Measurements from ENCODE around the gene ATP2B2.
A peak's percentile ranks its signal among the peaks of the same experiment; 100 is the strongest.

The ATP2B2 gene

GRCh38 chr3:10438902-10439610 is 66.3 kb downstream of the ATP2B2 start:
- H3K4me3 ChIP-seq (ENCODE audit: low read depth, low read length), result no peak overlapping the region
- ChIA-PET CTCF (no interaction called here), POLR2A (no interaction called here)
- no peaks in the 10 kb centered on the region for H3K36me3 ChIP-seq (ENCODE audit: control insufficient read depth in 2 of 2, insufficient read depth in 1 of 2, low read length in 2 of 2)
- peaks cover 7% of the 10 kb centered on the region for H3K4me1 ChIP-seq (ENCODE audit: control insufficient read depth, insufficient read depth, low read length)
- no peaks in the 10 kb centered on the region for H3K9me3 ChIP-seq (ENCODE audit: control insufficient read depth, insufficient read depth, low read depth, low read length)
- no peak for TF ChIP-seq ZNF624 (tag by site-specific recombination; IDR thresholded peaks at IDR 0.05)
- 0 out of 2 replicates have a peak, but pooled peaks have one; percentile 11 for TF ChIP-seq ZNF335 (tag by site-specific recombination; conservative IDR thresholded peaks at IDR 0.05)
- H3K27ac ChIP-seq (ENCODE audit: extremely low read depth, low read depth, low read length), result no peak overlapping the region

GRCh38 chr3:10437995-10438901 is 67.1 kb downstream of the ATP2B2 start:
- Histone ChIP-seq H3K4me1 (ENCODE audit: control insufficient read depth, insufficient read depth, low read length) (peaks cover 7% of the 10 kb centered on the region), H3K27ac (ENCODE audit: extremely low read depth, low read depth, low read length) (no peak overlapping the region), H3K4me3 (ENCODE audit: low read depth, low read length) (no peak overlapping the region), H3K36me3 (ENCODE audit: control insufficient read depth in 2 of 2, insufficient read depth in 1 of 2, low read length in 2 of 2) (no peaks in the 10 kb centered on the region), H3K9me3 (ENCODE audit: control insufficient read depth, insufficient read depth, low read depth, low read length) (no peaks in the 10 kb centered on the region)
- POLR2A ChIA-PET, result no interaction called here
- CTCF ChIA-PET, result no interaction called here
- TF ChIP-seq HOXA7 (CRISPR knock-in tag; IDR thresholded peaks at IDR 0.05; ENCODE audit: borderline replicate concordance) (no peak), GLIS1 (tag by site-specific recombination; IDR thresholded peaks at IDR 0.05) (peak; percentile 60), ZNF398 (tag by site-specific recombination; IDR thresholded peaks at IDR 0.05) (peak; percentile 63), ZFHX2 (tag by site-specific recombination; conservative IDR thresholded peaks at IDR 0.05) (peak; percentile 49), ZNF19 (tag by site-specific recombination; IDR thresholded peaks at IDR 0.05; ENCODE audit: low read depth) (no peak), SP7 (tag by site-specific recombination; IDR thresholded peaks at IDR 0.05) (peak; percentile 83), TCF7L2 (IDR thresholded peaks at IDR 0.05; ENCODE audit: borderline replicate concordance, low read depth, low read length) (no peak), ZBTB8A (tag by site-specific recombination; IDR thresholded peaks at IDR 0.05) (0 out of 2 replicates have a peak, but pooled peaks have one; percentile 15), ZNF692 (tag by site-specific recombination; IDR thresholded peaks at IDR 0.05) (peak; percentile 92), HOXC10 (CRISPR knock-in tag; IDR thresholded peaks at IDR 0.05) (no peak), ZFP3 (tag by site-specific recombination; IDR thresholded peaks at IDR 0.05; ENCODE audit: low read depth) (0 out of 2 replicates have a peak, but pooled peaks have one; percentile 8), ZBTB20 (tag by site-specific recombination; IDR thresholded peaks at IDR 0.05) (peak; percentile 75; the same call in 1 of the 2 replicates), ZNF114 (tag by site-specific recombination; IDR thresholded peaks at IDR 0.05) (0 out of 2 replicates have a peak, but pooled peaks have one; percentile 51), ZNF571 (tag by site-specific recombination; IDR thresholded peaks at IDR 0.05) (no peak), ZIC2 (tag by site-specific recombination; IDR thresholded peaks at IDR 0.05) (peak; percentile 94), WT1 (tag by site-specific recombination; IDR thresholded peaks at IDR 0.05) (peak; percentile 56; the same call in 1 of the 2 replicates), ZNF843 (tag by site-specific recombination; IDR thresholded peaks at IDR 0.05) (no peak), ZNF660 (tag by site-specific recombination; IDR thresholded peaks at IDR 0.05) (peak; percentile 85), ZNF335 (tag by site-specific recombination; conservative IDR thresholded peaks at IDR 0.05) (peak; percentile 74), ZNF510 (tag by site-specific recombination; IDR thresholded peaks at IDR 0.05; ENCODE audit: insufficient replicate concordance) (no peak), ZBTB48 (tag by site-specific recombination; IDR thresholded peaks at IDR 0.05) (peak; percentile 78), ZNF302 (tag by site-specific recombination; IDR thresholded peaks at IDR 0.05; ENCODE audit: low read depth) (no peak), HOXD13 (CRISPR knock-in tag; IDR thresholded peaks at IDR 0.05; ENCODE audit: borderline replicate concordance) (no peak), ZBTB21 (tag by site-specific recombination; IDR thresholded peaks at IDR 0.05) (no peak; the same call in 1 of the 2 replicates), MYNN (tag by site-specific recombination; IDR thresholded peaks at IDR 0.05; ENCODE audit: borderline replicate concordance) (no peak), SP2 (tag by site-specific recombination; IDR thresholded peaks at IDR 0.05) (peak; percentile 6; the same call in 1 of the 2 replicates)
- TF ChIP-seq, protein P1, sequence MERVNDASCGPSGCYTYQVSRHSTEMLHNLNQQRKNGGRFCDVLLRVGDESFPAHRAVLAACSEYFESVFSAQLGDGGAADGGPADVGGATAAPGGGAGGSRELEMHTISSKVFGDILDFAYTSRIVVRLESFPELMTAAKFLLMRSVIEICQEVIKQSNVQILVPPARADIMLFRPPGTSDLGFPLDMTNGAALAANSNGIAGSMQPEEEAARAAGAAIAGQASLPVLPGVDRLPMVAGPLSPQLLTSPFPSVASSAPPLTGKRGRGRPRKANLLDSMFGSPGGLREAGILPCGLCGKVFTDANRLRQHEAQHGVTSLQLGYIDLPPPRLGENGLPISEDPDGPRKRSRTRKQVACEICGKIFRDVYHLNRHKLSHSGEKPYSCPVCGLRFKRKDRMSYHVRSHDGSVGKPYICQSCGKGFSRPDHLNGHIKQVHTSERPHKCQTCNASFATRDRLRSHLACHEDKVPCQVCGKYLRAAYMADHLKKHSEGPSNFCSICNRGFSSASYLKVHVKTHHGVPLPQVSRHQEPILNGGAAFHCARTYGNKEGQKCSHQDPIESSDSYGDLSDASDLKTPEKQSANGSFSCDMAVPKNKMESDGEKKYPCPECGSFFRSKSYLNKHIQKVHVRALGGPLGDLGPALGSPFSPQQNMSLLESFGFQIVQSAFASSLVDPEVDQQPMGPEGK (tag by site-specific recombination; IDR thresholded peaks at IDR 0.05), result peak; percentile 55; the same call in 1 of the 2 replicates
